Measurements from ENCODE around the gene OR51B4. TPM values are rescaled to one million over a fixed set of nuclear protein-coding genes. Genes with fewer than 3 reads are reported as not detected.

The OR51B4 gene
- total RNA-seq, 1 experiment from 2014 or later, result not detected

DNA sequence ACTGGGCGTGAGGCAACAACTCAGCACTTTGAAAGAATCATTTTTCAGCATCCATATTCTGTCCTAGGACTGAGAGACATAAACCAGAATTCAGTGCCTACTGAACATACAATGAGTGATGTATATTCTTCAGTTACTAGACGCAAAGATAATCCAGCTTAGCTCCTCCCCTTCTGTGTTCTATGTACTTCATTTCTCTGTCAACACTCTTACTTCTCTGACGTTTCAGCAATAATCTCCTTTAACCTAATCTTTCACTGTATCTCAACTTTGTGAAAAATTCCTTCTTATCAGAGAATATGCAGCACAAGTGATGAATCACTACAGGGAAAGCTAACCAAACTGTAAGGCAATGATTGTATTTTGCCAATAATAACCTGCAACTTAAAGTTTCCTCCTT lies 44.1 kb upstream of the OR51B4 start:
- ChIA-PET POLR2A (no interaction called here), CTCF (no interaction called here)
- no peak for DNase-seq (ENCODE audit: low spot score)
- Mint-ChIP-seq H3K4me3 (no peak overlapping the region), H3K9me3 (no peaks in the 10 kb centered on the region), H3K27me3 (ENCODE audit: low read depth) (no peaks in the 10 kb centered on the region; the same call in 1 of the 2 replicates), H3K36me3 (no peaks in the 10 kb centered on the region), H3K27ac (no peak overlapping the region), H3K4me1 (peaks cover 28% of the 10 kb centered on the region)
- ATAC-seq, result no peak
- TF ChIP-seq GABPB1 (CRISPR knock-in tag; IDR thresholded peaks at IDR 0.05), result no peak
- TF ChIP-seq NR3C1 (CRISPR knock-in tag; conservative IDR thresholded peaks at IDR 0.05; ENCODE audit: low read depth), result no peak
- no peak for TF ChIP-seq AFF4 (CRISPR knock-in tag; IDR thresholded peaks at IDR 0.05; ENCODE audit: borderline replicate concordance)
- no peak for TF ChIP-seq NR2C2 (CRISPR knock-in tag; IDR thresholded peaks at IDR 0.05)
- TF ChIP-seq, protein P1, sequence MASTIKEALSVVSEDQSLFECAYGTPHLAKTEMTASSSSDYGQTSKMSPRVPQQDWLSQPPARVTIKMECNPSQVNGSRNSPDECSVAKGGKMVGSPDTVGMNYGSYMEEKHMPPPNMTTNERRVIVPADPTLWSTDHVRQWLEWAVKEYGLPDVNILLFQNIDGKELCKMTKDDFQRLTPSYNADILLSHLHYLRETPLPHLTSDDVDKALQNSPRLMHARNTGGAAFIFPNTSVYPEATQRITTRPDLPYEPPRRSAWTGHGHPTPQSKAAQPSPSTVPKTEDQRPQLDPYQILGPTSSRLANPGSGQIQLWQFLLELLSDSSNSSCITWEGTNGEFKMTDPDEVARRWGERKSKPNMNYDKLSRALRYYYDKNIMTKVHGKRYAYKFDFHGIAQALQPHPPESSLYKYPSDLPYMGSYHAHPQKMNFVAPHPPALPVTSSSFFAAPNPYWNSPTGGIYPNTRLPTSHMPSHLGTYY (CRISPR knock-in tag; IDR thresholded peaks at IDR 0.05), result no peak

DNA sequence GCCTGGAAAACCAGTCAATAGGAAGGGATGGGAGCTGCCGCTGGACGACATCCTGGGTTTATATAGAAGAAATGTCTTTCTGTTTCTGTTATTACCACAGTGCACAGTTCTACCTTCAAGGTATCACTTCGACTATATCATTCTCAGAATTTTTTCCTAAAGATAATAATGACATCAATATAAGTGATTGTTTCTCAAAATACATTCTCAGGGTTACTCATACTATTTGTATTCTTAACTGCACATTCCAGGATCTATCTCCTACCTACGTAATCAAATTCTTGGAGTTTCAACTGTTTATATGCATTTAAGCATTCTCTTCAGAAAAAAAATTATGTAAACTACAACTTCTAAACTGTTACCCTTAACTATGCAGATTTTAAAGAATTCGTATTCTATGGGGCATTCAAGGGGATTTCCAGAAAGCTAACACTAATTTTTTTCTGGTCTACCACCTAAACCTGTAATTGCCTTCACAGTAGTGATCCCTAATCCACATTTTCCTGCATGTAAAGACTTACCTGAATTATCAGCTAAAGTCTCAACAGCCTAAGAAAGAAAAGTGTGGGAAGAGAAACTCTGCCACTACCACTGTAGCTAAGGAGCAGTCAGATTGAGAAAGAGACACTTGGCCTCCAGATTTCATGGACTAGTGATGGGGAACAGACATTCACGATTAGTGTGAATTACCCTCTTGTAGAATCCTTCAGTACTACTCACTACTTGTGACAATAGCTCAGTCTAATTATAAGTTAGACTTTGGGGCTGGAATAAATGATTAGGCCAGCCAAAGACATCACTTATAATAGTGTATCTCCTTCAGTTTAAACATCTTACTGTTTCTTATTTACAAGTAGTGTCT lies 42.0 kb upstream of the OR51B4 start, which contains the start of gene OR51B5:
Gene OR51B5 (minus strand): TSS at position 51 of the 862 bp plus-strand sequence. CDS start 0 bp downstream, at position 51.
- peaks cover 21% of the 10 kb centered on the region for H3K4me1 Mint-ChIP-seq
- H3K4me3 Mint-ChIP-seq, result no peak within 1 kb of the TSS
- TF ChIP-seq, protein P2, sequence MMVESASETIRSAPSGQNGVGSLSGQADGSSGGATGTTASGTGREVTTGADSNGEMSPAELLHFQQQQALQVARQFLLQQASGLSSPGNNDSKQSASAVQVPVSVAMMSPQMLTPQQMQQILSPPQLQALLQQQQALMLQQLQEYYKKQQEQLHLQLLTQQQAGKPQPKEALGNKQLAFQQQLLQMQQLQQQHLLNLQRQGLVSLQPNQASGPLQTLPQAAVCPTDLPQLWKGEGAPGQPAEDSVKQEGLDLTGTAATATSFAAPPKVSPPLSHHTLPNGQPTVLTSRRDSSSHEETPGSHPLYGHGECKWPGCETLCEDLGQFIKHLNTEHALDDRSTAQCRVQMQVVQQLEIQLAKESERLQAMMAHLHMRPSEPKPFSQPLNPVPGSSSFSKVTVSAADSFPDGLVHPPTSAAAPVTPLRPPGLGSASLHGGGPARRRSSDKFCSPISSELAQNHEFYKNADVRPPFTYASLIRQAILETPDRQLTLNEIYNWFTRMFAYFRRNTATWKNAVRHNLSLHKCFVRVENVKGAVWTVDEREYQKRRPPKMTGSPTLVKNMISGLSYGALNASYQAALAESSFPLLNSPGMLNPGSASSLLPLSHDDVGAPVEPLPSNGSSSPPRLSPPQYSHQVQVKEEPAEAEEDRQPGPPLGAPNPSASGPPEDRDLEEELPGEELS (CRISPR knock-in tag; IDR thresholded peaks at IDR 0.05), result no peak
- TF ChIP-seq, protein P3, sequence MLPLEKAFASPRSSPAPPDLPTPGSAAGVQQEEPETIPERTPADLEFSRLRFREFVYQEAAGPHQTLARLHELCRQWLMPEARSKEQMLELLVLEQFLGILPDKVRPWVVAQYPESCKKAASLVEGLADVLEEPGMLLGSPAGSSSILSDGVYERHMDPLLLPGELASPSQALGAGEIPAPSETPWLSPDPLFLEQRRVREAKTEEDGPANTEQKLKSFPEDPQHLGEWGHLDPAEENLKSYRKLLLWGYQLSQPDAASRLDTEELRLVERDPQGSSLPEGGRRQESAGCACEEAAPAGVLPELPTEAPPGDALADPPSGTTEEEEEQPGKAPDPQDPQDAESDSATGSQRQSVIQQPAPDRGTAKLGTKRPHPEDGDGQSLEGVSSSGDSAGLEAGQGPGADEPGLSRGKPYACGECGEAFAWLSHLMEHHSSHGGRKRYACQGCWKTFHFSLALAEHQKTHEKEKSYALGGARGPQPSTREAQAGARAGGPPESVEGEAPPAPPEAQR (CRISPR knock-in tag; IDR thresholded peaks at IDR 0.05), result no peak
- TF ChIP-seq MAX (CRISPR knock-in tag; IDR thresholded peaks at IDR 0.05) (no peak), ZNF219 (CRISPR knock-in tag; IDR thresholded peaks at IDR 0.05; ENCODE audit: borderline replicate concordance) (no peak), FOXK1 (CRISPR knock-in tag; IDR thresholded peaks at IDR 0.05) (no peak), GTF2I (CRISPR knock-in tag; conservative IDR thresholded peaks at IDR 0.05) (no peak), ZNF396 (CRISPR knock-in tag; IDR thresholded peaks at IDR 0.05; ENCODE audit: borderline replicate concordance) (no peak), SMAD3 (CRISPR knock-in tag; IDR thresholded peaks at IDR 0.05; ENCODE audit: borderline replicate concordance) (no peak), AFF4 (CRISPR knock-in tag; IDR thresholded peaks at IDR 0.05; ENCODE audit: borderline replicate concordance) (no peak), CREB1 (CRISPR knock-in tag; IDR thresholded peaks at IDR 0.05) (no peak), ZNF232 (CRISPR knock-in tag; IDR thresholded peaks at IDR 0.05) (no peak), NR1H2 (CRISPR knock-in tag; IDR thresholded peaks at IDR 0.05) (no peak)
- TF ChIP-seq, protein P4, sequence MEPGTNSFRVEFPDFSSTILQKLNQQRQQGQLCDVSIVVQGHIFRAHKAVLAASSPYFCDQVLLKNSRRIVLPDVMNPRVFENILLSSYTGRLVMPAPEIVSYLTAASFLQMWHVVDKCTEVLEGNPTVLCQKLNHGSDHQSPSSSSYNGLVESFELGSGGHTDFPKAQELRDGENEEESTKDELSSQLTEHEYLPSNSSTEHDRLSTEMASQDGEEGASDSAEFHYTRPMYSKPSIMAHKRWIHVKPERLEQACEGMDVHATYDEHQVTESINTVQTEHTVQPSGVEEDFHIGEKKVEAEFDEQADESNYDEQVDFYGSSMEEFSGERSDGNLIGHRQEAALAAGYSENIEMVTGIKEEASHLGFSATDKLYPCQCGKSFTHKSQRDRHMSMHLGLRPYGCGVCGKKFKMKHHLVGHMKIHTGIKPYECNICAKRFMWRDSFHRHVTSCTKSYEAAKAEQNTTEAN (CRISPR knock-in tag; IDR thresholded peaks at IDR 0.05), result no peak
- TF ChIP-seq, protein P5, sequence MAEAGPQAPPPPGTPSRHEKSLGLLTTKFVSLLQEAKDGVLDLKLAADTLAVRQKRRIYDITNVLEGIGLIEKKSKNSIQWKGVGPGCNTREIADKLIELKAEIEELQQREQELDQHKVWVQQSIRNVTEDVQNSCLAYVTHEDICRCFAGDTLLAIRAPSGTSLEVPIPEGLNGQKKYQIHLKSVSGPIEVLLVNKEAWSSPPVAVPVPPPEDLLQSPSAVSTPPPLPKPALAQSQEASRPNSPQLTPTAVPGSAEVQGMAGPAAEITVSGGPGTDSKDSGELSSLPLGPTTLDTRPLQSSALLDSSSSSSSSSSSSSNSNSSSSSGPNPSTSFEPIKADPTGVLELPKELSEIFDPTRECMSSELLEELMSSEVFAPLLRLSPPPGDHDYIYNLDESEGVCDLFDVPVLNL (CRISPR knock-in tag; IDR thresholded peaks at IDR 0.05; ENCODE audit: borderline replicate concordance, low read depth), result no peak
- H3K27me3 Mint-ChIP-seq (ENCODE audit: low read depth), result no peaks in the 10 kb centered on the region; the same call in 1 of the 2 replicates
- POLR2A ChIA-PET, result no interaction called here
- H3K27ac Mint-ChIP-seq, result no peak within 1 kb of the TSS; the same call in 1 of the 2 replicates
- CTCF ChIA-PET, result no interaction called here
- ATAC-seq, result no peak
- H3K9me3 Mint-ChIP-seq, result no peaks in the 10 kb centered on the region
- H3K36me3 Mint-ChIP-seq, result no peaks in the 10 kb centered on the region
- no peak for DNase-seq (ENCODE audit: low spot score)

Data from WTC11 (cell line).